Suprapubic skin (tissue), 4 donors: ENCODE results near the gene UBE2G1. TPM values are rescaled to one million over a fixed set of nuclear protein-coding genes. Genes with fewer than 3 reads are reported as not detected.

ENCODE experiments used
- DNase-seq, 2 donors: peaks; one replicate each; pipeline ENCODE4 v3.0.0-alpha.2; 2019; ENCODE audit warnings: low spot score in 2 of 2
- H3K27ac ChIP-seq: fragments of 200-600 bp; sonication (generic); one replicate; pipeline ENCODE4 v1.5.1; 2019
- H3K27me3 ChIP-seq: fragments of 200-600 bp; sonication (generic); one replicate; pipeline ENCODE4 v1.5.1; 2019
- H3K36me3 ChIP-seq: fragments of 200-600 bp; sonication (generic); one replicate; pipeline ENCODE4 v1.5.1; 2019
- H3K4me1 ChIP-seq: fragments of 200-600 bp; sonication (generic); one replicate; pipeline ENCODE4 v1.5.1; 2019
- H3K4me3 ChIP-seq: fragments of 200-600 bp; sonication (generic); one replicate; pipeline ENCODE4 v1.5.1; 2019; ENCODE audit warnings: mild to moderate bottlenecking
- H3K9me3 ChIP-seq: fragments of 200-600 bp; sonication (generic); one replicate; pipeline ENCODE4 v1.5.1; 2019
- CTCF ChIP-seq, 2 donors: fragments of 200-600 bp in 1 of 2; fragments of 450-650 bp in 1 of 2; sonication (generic) in 1 of 2; IDR thresholded peaks; one replicate each; pipeline ENCODE4 v1.5.1; 2016 to 2019; ENCODE audit warnings: antibody characterized with exemption in 2 of 2, mild to moderate bottlenecking in 1 of 2, moderate library complexity in 1 of 2
- EP300 ChIP-seq: sonication (generic); formaldehyde crosslinking; IDR thresholded peaks from one replicate; pipeline ENCODE4 v1.6.1; 2017; ENCODE audit warnings: antibody characterized with exemption
- POLR2A ChIP-seq, 2 donors: fragments of 450-650 bp; IDR thresholded peaks; one replicate each; pipeline ENCODE4 v1.6.1; 2017; ENCODE audit warnings: antibody characterized with exemption in 2 of 2, mild to moderate bottlenecking in 2 of 2, moderate library complexity in 2 of 2
- POLR2AphosphoS5 ChIP-seq, 3 donors: sonication (generic); formaldehyde crosslinking; IDR thresholded peaks; one replicate each; pipeline ENCODE4 v1.6.1; 2017; ENCODE audit warnings: antibody characterized with exemption in 3 of 3
- WGBS: methylation state at CpG from one replicate; pipeline ENCODE4 v1.1.5; 2018; 5-methylcytosine and 5-hydroxymethylcytosine counted together
- total RNA-seq, 4 donors: library from RNA; depleted of rRNA; stranded (reverse); fragments of >200 nt; gene quantifications; one replicate each; pipeline ENCODE4 v1.1.0, GENCODE V29; 2016

Gene UBE2G1
- total RNA-seq, 4 donors from 2014 or later, result 53.4 to 75.4 (median 67.4) TPM

DNA sequence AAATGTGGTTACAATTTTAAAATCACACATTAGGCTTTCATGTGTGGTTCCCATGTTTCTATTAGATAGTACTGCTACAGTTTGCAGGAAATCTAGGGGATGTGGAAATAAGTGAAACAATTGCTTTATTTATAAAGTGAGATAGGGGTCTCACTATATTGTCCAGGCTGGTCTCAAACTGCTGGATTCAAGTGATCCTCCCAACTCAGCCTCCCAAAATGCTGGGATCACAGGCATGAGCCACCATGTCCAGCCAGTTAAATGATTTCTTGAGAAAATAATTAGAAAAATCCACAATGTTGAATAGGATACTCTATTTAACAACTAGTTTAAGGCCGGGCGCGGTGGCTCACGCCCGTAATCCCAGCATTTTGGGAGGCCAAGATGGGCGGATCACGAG lies 42.0 kb downstream of the UBE2G1 start:
- peaks cover 20% of the 10 kb centered on the region for H3K4me1 ChIP-seq
- no peak for TF ChIP-seq POLR2A (IDR thresholded peaks at IDR 0.05)
- TF ChIP-seq EP300, result no peak
- no peak for TF ChIP-seq POLR2AphosphoS5 (IDR thresholded peaks at IDR 0.05)
- TF ChIP-seq CTCF (IDR thresholded peaks at IDR 0.05), result no peak
- H3K27me3 ChIP-seq, result no peaks in the 10 kb centered on the region
- H3K4me3 ChIP-seq, result no peak overlapping the region
- H3K36me3 ChIP-seq, result no peaks in the 10 kb centered on the region
- H3K9me3 ChIP-seq, result no peaks in the 10 kb centered on the region
- no peak overlapping the region for H3K27ac ChIP-seq
- DNase-seq, result no peak
- 98% methylated on average over 7 of the region's 7 CpGs for WGBS

GRCh38 chr17:4319221-4319620 lies 47.3 kb downstream of the UBE2G1 start:
- TF ChIP-seq EP300 (no peak), POLR2AphosphoS5 (IDR thresholded peaks at IDR 0.05) (no peak), POLR2A (IDR thresholded peaks at IDR 0.05) (no peak)
- no peak overlapping the region for H3K27ac ChIP-seq
- no peak overlapping the region for H3K4me3 ChIP-seq
- peaks cover 41% of the 10 kb centered on the region for H3K4me1 ChIP-seq
- no peaks in the 10 kb centered on the region for H3K36me3 ChIP-seq
- H3K27me3 ChIP-seq, result no peaks in the 10 kb centered on the region
- no peaks in the 10 kb centered on the region for H3K9me3 ChIP-seq
- WGBS, result 82% methylated on average over 4 of the region's 4 CpGs
- DNase-seq, result no peak

- H3K9me3 ChIP-seq, result no peaks in the 10 kb centered on the region
- TF ChIP-seq CTCF (IDR thresholded peaks at IDR 0.05) (no peak), POLR2A (IDR thresholded peaks at IDR 0.05) (no peak), POLR2AphosphoS5 (IDR thresholded peaks at IDR 0.05) (no peak), EP300 (no peak)
- 33% methylated on average over 3 of the region's 3 CpGs for WGBS
- H3K27me3 ChIP-seq, result no peaks in the 10 kb centered on the region
- DNase-seq, result no peak
- H3K4me3 ChIP-seq, result no peak overlapping the region
- H3K36me3 ChIP-seq, result no peaks in the 10 kb centered on the region
- no peak overlapping the region for H3K27ac ChIP-seq
- peaks cover 47% of the 10 kb centered on the region for H3K4me1 ChIP-seq
These were observed 47.9 kb downstream of the UBE2G1 start for GRCh38 chr17:4318596-4318995.

DNA sequence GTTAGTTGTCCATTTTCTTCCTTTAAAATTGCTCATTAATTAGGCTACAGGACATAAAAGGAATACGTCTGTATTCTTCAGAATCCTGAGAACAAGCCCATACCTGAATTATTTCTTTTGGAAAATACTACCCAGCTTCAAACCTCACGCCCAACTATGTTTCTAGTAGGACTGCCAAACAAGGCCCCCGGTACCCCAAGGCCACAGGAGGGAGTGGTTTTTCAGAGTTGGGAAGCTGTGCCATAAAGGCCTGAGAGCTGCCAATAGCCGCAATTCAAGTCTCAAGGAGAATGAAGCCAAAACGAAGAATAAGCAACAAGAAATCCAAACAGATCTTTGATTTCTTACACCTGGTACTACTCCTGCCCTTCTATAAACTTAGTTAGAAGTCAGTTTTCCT lies 48.3 kb downstream of the UBE2G1 start:
- Histone ChIP-seq H3K27ac (no peak overlapping the region), H3K4me3 (no peak overlapping the region), H3K4me1 (peaks cover 51% of the 10 kb centered on the region), H3K36me3 (no peaks in the 10 kb centered on the region), H3K27me3 (no peaks in the 10 kb centered on the region), H3K9me3 (no peaks in the 10 kb centered on the region)
- no peak for DNase-seq
- WGBS, result 51% methylated on average over 5 of the region's 5 CpGs
- TF ChIP-seq POLR2A (IDR thresholded peaks at IDR 0.05), result no peak
- TF ChIP-seq CTCF (IDR thresholded peaks at IDR 0.05), result no peak
- no peak for TF ChIP-seq EP300
- no peak for TF ChIP-seq POLR2AphosphoS5 (IDR thresholded peaks at IDR 0.05)

DNA sequence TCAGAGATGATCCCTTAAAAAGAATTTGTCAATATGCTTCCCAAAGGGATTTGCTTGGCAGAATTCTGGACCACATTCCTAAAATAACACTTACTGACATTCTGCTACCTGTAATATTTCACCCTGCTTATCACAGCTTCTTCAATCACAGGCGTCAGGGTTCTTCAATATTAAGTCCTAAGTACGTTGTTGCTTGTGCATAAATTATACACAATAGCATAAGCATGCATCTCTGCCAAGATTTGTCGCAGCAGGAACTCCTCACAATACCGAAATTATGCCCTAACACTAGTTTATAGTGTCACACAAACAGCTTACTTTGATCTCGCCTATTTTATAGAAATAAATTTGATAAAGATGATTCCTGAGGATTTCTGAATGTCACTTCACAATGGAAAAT lies 48.9 kb downstream of the UBE2G1 start:
- Histone ChIP-seq H3K36me3 (no peaks in the 10 kb centered on the region), H3K27me3 (no peaks in the 10 kb centered on the region), H3K9me3 (no peaks in the 10 kb centered on the region), H3K4me1 (peaks cover 57% of the 10 kb centered on the region), H3K4me3 (no peak overlapping the region), H3K27ac (peak overlapping the region; percentile 15)
- TF ChIP-seq POLR2AphosphoS5 (IDR thresholded peaks at IDR 0.05) (no peak), CTCF (IDR thresholded peaks at IDR 0.05) (no peak), EP300 (no peak), POLR2A (IDR thresholded peaks at IDR 0.05) (no peak)
- no peak for DNase-seq
- 36% methylated on average over 5 of the region's 5 CpGs for WGBS

- DNase-seq, result no peak
- no peak for TF ChIP-seq EP300
- no peak for TF ChIP-seq POLR2AphosphoS5 (IDR thresholded peaks at IDR 0.05)
- TF ChIP-seq POLR2A (IDR thresholded peaks at IDR 0.05), result no peak
- TF ChIP-seq CTCF (IDR thresholded peaks at IDR 0.05), result no peak
- Histone ChIP-seq H3K4me3 (no peak overlapping the region), H3K27ac (no peak overlapping the region), H3K9me3 (no peaks in the 10 kb centered on the region), H3K36me3 (no peaks in the 10 kb centered on the region), H3K27me3 (no peaks in the 10 kb centered on the region), H3K4me1 (peaks cover 57% of the 10 kb centered on the region)
- WGBS, result 79% methylated on average over 10 of the region's 10 CpGs
These were observed 49.8 kb downstream of the UBE2G1 start for GRCh38 chr17:4316648-4317047.
